GM12864 (cell line): Measurements from ENCODE around the gene SLC31A1.
"Not testable (repeated sequence)": the region's sequence is repeated elsewhere in the genome, so short reads cannot be mapped to it uniquely, and the experiment has no call there.

Experiments used
- DNase-seq: peaks from one replicate; pipeline ENCODE4 v3.0.0-alpha.2; 2011; ENCODE audit warnings: low read depth
- H3K4me3 ChIP-seq: 2 replicates; pipeline ENCODE4 v1.5.1; 2011; ENCODE audit warnings: mild to moderate bottlenecking, low read depth, low read length, control low read depth
- TF ChIP-seq, protein P1 (sequence below): IDR thresholded peaks from 2 replicates; pipeline ENCODE4 v1.5.1; 2011; ENCODE audit warnings: low read depth, mild to moderate bottlenecking, moderate library complexity, low read length, control low read depth, inconsistent platforms; ENCODE audit errors: missing control alignments

SLC31A1 gene

DNA sequence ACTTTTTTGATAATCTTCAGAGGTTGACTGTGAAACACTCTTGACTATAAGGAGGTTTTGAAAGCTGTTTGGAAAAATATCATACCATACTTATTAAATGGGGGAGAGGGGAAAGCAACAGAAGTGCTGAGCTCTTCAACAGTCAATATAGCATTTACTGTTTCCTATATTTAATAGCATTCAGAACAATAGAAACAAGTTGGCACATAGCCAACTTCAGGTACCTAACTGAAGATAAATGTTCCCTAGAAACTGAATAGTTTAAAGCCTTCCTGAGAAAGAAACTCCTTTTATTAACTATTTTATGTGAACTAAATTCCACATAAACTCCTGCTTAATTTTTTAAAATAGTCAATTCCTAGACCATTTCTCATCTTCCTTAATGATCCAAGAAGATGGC, 26.3 kb downstream of the SLC31A1 start:
- H3K4me3 ChIP-seq = no peak overlapping the region
- TF ChIP-seq, protein P1, sequence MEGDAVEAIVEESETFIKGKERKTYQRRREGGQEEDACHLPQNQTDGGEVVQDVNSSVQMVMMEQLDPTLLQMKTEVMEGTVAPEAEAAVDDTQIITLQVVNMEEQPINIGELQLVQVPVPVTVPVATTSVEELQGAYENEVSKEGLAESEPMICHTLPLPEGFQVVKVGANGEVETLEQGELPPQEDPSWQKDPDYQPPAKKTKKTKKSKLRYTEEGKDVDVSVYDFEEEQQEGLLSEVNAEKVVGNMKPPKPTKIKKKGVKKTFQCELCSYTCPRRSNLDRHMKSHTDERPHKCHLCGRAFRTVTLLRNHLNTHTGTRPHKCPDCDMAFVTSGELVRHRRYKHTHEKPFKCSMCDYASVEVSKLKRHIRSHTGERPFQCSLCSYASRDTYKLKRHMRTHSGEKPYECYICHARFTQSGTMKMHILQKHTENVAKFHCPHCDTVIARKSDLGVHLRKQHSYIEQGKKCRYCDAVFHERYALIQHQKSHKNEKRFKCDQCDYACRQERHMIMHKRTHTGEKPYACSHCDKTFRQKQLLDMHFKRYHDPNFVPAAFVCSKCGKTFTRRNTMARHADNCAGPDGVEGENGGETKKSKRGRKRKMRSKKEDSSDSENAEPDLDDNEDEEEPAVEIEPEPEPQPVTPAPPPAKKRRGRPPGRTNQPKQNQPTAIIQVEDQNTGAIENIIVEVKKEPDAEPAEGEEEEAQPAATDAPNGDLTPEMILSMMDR = no peak
- DNase-seq = no peak

DNA sequence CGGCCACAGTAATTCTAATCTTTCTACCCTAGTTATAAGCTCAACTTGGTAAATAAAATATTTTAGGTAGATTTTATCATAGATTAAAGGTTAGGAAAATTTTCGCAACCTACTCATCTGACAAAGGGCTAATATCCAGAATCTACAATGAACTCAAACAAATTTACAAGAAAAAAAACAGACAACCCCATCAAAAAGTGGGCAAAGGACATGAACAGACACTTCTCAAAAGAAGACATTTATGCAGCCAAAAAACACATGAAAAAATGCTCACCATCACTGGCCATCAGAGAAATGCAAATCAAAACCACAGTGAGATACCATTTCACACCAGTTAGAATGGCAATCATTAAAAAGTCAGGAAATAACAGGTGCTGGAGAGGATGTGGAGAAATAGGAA, 28.3 kb downstream of the SLC31A1 start:
- not testable (repeated sequence) for DNase-seq, H3K4me3 ChIP-seq

DNA sequence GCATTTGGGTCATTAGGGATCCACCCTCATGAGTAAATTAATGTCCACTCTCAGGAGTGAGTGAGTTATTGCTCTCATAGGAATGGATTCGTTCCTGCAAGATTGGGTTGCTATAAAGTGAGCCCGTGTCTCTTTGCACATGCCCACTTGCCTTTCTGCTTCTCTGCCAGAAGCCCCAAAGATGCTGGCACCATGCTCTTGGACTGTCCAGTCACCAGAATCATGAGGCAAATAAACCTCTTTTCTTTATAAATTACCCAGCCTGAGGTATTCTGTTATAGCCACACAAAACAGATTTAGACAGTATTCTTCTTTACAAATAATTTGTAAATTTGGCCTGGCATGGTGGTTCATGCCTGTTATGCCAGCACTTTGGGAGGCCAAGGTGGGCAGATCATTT, 29.5 kb downstream of the SLC31A1 start:
- DNase-seq = no peak
- TF ChIP-seq, protein P1 = no peak
- H3K4me3 ChIP-seq = no peak overlapping the region

DNA sequence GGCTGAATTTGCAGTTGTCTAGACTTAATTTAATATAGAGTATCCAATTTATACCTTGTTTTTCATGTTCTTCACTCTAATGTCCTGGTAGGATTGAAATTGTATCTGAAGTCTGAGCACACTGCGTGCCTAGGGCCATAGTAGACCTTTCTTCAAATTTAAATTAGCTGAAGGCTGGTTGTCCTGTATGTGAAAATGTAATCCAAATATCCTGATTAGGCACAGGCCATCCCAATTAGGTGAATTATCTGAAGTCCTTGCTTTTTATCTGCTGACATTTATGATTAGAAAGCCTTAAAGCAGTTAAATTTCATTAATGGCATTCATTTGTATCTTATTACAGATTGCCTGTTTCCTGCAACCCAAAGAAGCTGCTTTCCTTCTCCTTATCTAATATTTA, 33.6 kb downstream of the SLC31A1 start:
- DNase-seq = no peak
- TF ChIP-seq, protein P1 = no peak
- H3K4me3 ChIP-seq = no peak overlapping the region

DNA sequence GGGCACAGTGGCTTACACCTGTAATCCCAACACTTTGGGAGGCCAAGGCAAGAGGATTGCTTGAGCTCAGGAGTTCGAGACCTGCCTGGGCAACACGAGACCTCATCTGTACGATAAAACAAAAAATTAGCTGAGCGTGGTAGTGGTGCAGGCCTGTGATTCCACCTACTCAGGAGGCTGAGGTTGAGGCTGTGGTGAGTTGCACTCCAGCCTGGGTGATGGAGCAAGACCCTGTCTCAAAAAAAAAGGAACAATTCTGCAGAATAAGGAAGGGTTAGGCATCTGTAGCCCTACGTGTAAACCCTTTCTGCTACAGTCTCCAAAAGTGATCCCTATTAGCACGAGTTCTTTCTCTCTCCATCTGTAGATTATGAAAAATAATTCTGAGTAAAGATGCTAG, 34.1 kb downstream of the SLC31A1 start:
- no peak overlapping the region for H3K4me3 ChIP-seq
- TF ChIP-seq, protein P1 = no peak
- no peak for DNase-seq

DNA sequence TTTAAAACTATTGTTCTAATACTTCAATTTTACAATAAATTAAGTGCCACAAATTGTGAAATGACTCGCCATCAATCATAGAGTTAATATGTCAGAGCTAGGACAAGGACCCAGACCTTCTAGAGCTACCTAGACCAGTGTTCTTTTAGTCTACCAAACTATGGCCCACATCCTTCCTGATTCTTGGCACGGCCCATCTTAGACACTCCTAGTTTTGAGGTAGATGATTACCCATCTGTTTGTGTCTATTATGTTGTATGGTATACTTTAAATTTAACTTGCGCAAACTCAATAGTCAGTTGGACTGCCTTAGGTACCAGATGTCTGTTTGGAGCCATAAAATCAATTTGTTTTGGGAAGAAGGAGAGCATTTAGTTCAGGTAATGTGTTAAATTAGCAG, 36.5 kb downstream of the SLC31A1 start:
- no peak for DNase-seq
- TF ChIP-seq, protein P1 = no peak
- H3K4me3 ChIP-seq = no peak overlapping the region

DNA sequence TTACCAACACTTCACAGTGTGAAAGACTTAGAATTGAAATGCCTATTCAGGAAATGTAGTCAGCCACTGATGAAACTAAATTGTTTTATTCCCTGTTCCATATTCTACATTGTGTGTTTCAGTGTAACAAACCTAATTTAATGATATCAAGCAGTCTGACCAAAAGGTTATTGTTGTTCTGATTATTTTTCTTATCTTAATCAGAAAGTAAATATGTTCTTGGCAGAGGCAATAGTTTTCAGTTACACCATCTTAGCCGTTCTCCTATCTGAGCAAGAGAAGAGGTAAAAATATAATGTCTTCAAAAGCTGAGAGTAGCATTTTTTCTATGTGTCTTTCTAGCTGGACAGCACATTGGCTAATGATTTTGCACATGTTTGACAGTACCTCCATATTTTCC, 36.9 kb downstream of the SLC31A1 start:
- H3K4me3 ChIP-seq = no peak overlapping the region
- TF ChIP-seq, protein P1 = no peak
- no peak for DNase-seq

DNA sequence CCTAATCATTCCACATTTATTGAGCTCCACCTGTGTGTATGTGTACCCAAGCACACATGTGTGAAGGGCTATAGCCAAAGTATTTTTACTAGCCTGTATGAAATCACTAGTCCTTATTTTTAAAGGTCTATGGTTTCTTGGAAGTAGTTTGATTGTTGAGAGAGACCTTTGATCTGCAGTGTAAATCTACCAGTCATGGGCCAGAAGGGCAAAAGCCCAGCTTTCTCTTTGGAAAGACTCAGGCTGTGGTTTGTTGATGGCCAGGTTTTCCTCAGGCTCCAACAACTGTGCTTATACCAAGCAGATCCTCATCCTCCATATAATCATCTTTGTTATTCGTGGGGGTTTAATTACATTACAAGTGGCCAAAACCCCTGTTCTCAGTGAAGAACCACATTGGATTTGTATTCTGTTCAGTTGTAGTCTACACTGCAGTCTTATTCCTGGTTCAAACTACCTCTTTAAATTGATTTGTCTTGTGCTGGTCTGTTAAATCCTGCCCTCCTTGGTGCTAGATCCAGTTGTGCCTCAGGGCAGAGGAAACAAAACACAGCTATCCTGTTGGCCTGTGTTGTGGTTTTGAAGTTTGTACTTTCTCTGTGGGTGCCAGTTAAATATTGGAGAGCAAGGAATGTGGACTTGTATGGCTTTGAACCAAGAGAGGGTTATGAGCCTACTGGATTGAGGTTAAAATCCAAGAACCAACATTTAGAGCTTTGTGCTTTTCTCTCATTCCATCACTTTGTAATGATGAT, 40.8 kb downstream of the SLC31A1 start:
- TF ChIP-seq, protein P1 = no peak
- no peak overlapping the region for H3K4me3 ChIP-seq
- no peak for DNase-seq
